Panc1 (cell line): ENCODE data around the gene GON4L.

Source experiments
- POLR2AphosphoS5 ChIP-seq: IDR thresholded peaks from 2 replicates; pipeline ENCODE4 v1.6.1; 2012; ENCODE audit warnings: mild to moderate bottlenecking, low read depth, low read length, moderate library complexity
- SIN3A ChIP-seq: IDR thresholded peaks from 2 replicates; pipeline ENCODE4 v1.6.1; 2012; ENCODE audit warnings: low read depth, mild to moderate bottlenecking, low read length, moderate library complexity, borderline replicate concordance; ENCODE audit not compliant: insufficient read depth
- TF ChIP-seq, protein P1 (sequence below): fragments of 450-650 bp; IDR thresholded peaks from 2 replicates; pipeline ENCODE4 v1.5.1; 2017; ENCODE audit warnings: mild to moderate bottlenecking

DNA sequence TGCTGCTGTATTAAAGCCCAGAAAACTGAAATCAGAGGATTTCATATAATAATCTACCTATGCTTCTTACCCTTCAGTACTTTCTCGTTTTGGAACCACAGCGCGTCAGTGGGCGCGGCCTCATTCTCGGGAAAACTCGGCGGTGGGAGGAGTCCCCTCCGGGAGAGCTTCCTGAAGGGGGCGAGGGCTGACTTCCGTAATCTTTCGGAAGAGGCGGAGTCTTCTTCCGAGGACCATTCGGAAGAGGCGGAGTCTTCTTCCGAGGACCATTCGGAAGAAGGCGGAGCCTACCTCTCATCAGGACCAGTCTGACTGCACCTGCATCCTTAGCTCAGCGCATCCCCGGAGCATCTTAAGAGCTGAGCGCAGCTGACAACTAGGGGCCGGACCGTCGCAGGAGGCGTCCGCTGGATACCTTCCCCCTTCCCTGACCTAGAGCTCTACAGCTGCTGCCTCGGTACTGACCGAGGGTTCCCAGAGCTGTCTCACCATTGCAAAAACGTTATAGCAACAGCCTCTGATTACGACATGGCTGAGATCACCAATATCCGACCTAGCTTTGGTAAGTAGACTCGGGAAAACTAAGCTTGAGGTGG lies 2.3 kb upstream of the GON4L start, which contains the start of gene SYT11:
- TF ChIP-seq, protein P1, sequence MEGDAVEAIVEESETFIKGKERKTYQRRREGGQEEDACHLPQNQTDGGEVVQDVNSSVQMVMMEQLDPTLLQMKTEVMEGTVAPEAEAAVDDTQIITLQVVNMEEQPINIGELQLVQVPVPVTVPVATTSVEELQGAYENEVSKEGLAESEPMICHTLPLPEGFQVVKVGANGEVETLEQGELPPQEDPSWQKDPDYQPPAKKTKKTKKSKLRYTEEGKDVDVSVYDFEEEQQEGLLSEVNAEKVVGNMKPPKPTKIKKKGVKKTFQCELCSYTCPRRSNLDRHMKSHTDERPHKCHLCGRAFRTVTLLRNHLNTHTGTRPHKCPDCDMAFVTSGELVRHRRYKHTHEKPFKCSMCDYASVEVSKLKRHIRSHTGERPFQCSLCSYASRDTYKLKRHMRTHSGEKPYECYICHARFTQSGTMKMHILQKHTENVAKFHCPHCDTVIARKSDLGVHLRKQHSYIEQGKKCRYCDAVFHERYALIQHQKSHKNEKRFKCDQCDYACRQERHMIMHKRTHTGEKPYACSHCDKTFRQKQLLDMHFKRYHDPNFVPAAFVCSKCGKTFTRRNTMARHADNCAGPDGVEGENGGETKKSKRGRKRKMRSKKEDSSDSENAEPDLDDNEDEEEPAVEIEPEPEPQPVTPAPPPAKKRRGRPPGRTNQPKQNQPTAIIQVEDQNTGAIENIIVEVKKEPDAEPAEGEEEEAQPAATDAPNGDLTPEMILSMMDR = no peak
- TF ChIP-seq POLR2AphosphoS5 = no peak
- TF ChIP-seq SIN3A = no peak
